ENCODE measurements around the gene HJV. TPM values are rescaled to one million over a fixed set of nuclear protein-coding genes. Genes with fewer than 3 reads are reported as not detected.

Gene HJV
- total and polyA plus RNA-seq, 2 of the 4 experiments (the other 2 are of a cell fraction), result not detected

DNA sequence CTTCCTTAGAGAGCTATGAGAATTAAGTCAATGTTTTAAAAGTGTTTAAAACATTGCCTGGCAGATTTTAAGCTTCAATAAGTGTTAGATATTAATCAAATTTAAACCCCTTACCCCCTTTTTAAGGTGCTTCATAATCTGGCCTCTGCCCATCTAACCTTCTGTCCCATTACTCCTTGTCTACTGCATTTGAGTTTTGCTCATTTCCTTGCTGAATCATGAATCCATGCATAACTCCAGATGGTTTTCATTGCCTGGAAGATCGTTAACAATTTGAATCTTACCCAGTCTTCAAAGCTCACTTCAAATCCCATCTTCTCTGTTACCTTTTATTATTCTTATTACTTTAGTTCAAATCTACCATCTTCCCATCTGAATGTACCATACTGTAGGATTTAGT, 4.6 kb downstream of the HJV start:
- dilution Hi-C loops (cut with HindIII; ENCODE audit: low sequenced_read_pairs, unreplicated experiment), result no loop called here
- ChIA-PET CTCF (interaction anchor here (0.6 to 1.7 kb wide), 6 partner anchors 9 to 172 kb away, joined by 3 to 6 read pairs (median 4); partner anchors contain the start of gene NUDT17), POLR2A (ENCODE audit: unreplicated experiment) (no interaction called here)
- H3K27ac ChIP-seq (ENCODE audit: insufficient read depth, low read length), result no peak overlapping the region
- H3K4me2 ChIP-seq (ENCODE audit: low read depth, low read length), result no peak overlapping the region
- TF ChIP-seq MXI1 (IDR thresholded peaks at IDR 0.05; ENCODE audit: borderline replicate concordance, low read depth, low read length) (no peak), POLR2A (IDR thresholded peaks at IDR 0.05; ENCODE audit: low read depth, low read length) (no peak), MAFK (IDR thresholded peaks at IDR 0.05; ENCODE audit: low read depth, low read length) (no peak), RFX5 (IDR thresholded peaks at IDR 0.05; ENCODE audit: low read depth, low read length) (no peak), BHLHE40 (IDR thresholded peaks at IDR 0.05; ENCODE audit: low read depth, low read length) (no peak)
- no peak overlapping the region for H2AK5ac ChIP-seq (ENCODE audit: low read depth, low read length)
- no peak overlapping the region for H3K18ac ChIP-seq (ENCODE audit: low read depth, low read length)
- DNase-seq, result no peak
- no peak overlapping the region for H2BK20ac ChIP-seq (ENCODE audit: low read depth, low read length)
- no peaks in the 10 kb centered on the region for H4K20me1 ChIP-seq (ENCODE audit: insufficient read depth, low read length)
- in situ Hi-C loops (cut with MboI; ENCODE audit: low sequenced_read_pairs), result no loop called here
- H3K4ac ChIP-seq (ENCODE audit: low read depth, low read length), result no peak overlapping the region
- no CpG with 5 or more reads among the region's 1 CpG for WGBS, 2 experiments (ENCODE audit: extremely low coverage in 2 of 2, insufficient read length in 1 of 2)
- no peak overlapping the region for H2BK120ac ChIP-seq (ENCODE audit: low read depth, low read length)
- H3K56ac ChIP-seq (ENCODE audit: extremely low read depth, insufficient read depth, low read length), result no peak overlapping the region
- no peak overlapping the region for H4K8ac ChIP-seq (ENCODE audit: low read depth in 2 of 2, low read length in 2 of 2)
- H3K36me3 ChIP-seq (ENCODE audit: control insufficient read depth, insufficient read depth, low read length), result no peaks in the 10 kb centered on the region
- peaks cover 47% of the 10 kb centered on the region for H3K27me3 ChIP-seq (ENCODE audit: control insufficient read depth, insufficient read depth, low read length)
- no peak overlapping the region for H3K4me3 ChIP-seq (ENCODE audit: insufficient read depth, low read depth, low read length)
- H2AFZ ChIP-seq (replicated peaks; ENCODE audit: low read length, poor library complexity), result no peak overlapping the region
- ATAC-seq (ENCODE audit: low read depth), result no peak
- H3K9me3 ChIP-seq (ENCODE audit: control insufficient read depth, insufficient read depth, low read length), result no peaks in the 10 kb centered on the region
- no peak overlapping the region for H2BK15ac ChIP-seq (ENCODE audit: low read depth, low read length)
- no peaks in the 10 kb centered on the region for H3K9me1 ChIP-seq (ENCODE audit: insufficient read depth, low read length)
- no peak overlapping the region for H2BK5ac ChIP-seq (ENCODE audit: low read depth, low read length, poor library complexity, severe bottlenecking)
- H3K9ac ChIP-seq (ENCODE audit: low read depth, low read length), result no peak overlapping the region
- no peak overlapping the region for H3K14ac ChIP-seq (replicated peaks; ENCODE audit: low read depth, low read length)
- H4K91ac ChIP-seq (ENCODE audit: insufficient read depth, low read depth, low read length), result no peak overlapping the region
- no TSS peak for BruUV-seq (replicated peaks)
- H4K5ac ChIP-seq (ENCODE audit: low read depth, low read length), result no peak overlapping the region
- no peak overlapping the region for H2AK9ac ChIP-seq (replicated peaks; ENCODE audit: low read depth, low read length, poor library complexity)
- no peaks in the 10 kb centered on the region for H3K79me1 ChIP-seq (ENCODE audit: low read depth in 1 of 2, low read length in 2 of 2)
- no peak overlapping the region for H3K23ac ChIP-seq (ENCODE audit: low read depth, low read length)
- no peaks in the 10 kb centered on the region for H3K4me1 ChIP-seq (ENCODE audit: control insufficient read depth, insufficient read depth, low read length)
- intact Hi-C loops (cut with micrococcal nuclease), result no loop called here

All from IMR-90 (cell line).